Measurements from ENCODE around the gene ENO2.
A peak's percentile ranks its signal among the peaks of the same experiment; 100 is the strongest.

Gene ENO2

DNA sequence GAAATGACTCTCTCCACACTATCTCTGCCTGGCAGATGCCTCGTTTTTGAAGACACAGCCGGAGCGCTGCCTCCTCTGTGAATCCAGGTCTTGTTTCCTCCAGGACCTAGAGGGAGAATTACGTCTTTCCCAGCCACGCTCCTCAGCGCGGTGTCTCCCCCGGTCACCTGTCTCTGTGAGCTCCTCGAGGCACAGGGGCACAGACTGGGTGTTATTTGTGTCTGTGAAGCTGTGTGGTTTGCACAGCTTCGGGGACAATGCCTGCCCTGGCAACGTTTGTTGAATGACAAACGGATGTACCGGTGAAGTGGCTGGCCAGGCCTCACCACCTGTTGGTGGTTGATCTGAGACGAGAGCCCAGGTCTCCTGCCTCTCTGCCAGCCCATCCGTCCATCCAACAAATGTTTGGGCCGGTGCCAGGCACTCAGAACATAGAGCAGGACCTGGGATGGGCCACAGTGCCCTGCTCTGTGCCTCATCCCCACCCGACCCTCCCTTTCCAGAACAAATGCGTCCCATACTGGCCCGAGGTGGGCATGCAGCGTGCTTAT lies 42.8 kb downstream of the ENO2 start:
- DNase-seq (ENCODE audit: low spot score) = no peak
- no peak overlapping the region for H3K27ac ChIP-seq (replicated peaks; ENCODE audit: low read length)
- H2AK5ac ChIP-seq (ENCODE audit: low read depth, low read length) = peak overlapping the region; percentile 81
- no peak overlapping the region for H2BK15ac ChIP-seq (ENCODE audit: low read length)
- H2BK5ac ChIP-seq (ENCODE audit: low read length) = no peak overlapping the region
- no peak overlapping the region for H4K8ac ChIP-seq (ENCODE audit: low read depth, low read length)
- peak overlapping the region; percentile 12 for H3K9ac ChIP-seq (ENCODE audit: low read depth, low read length, poor library complexity)
- no peak overlapping the region for H2BK12ac ChIP-seq (ENCODE audit: low read length)
- H2BK120ac ChIP-seq (ENCODE audit: low read depth, low read length) = no peak overlapping the region
- peak overlapping the region; percentile 65 for H3K18ac ChIP-seq (ENCODE audit: low read length)
- H3K4me3 ChIP-seq (ENCODE audit: low read length in 2 of 2) = no peak overlapping the region
- H3K23ac ChIP-seq (ENCODE audit: low read depth, low read length, poor library complexity) = peak overlapping the region; percentile 40
- no peaks in the 10 kb centered on the region for H3K27me3 ChIP-seq (ENCODE audit: control insufficient read depth in 3 of 3, insufficient read depth in 3 of 3, low read depth in 1 of 3, low read length in 3 of 3)
- no peak overlapping the region for H3K4me2 ChIP-seq (ENCODE audit: insufficient read depth, low read length, poor library complexity, severe bottlenecking)
- no peaks in the 10 kb centered on the region for H3K79me1 ChIP-seq (ENCODE audit: low read depth, low read length)
- peaks cover 13 to 31% of the 10 kb centered on the region in 2 donors for H3K4me1 ChIP-seq (ENCODE audit: control insufficient read depth in 2 of 2, insufficient read depth in 1 of 2, low read depth in 1 of 2, low read length in 2 of 2)
- no peak overlapping the region for H2AFZ ChIP-seq (ENCODE audit: low read length)
- H4K91ac ChIP-seq (ENCODE audit: low read depth, low read length, poor library complexity) = no peak overlapping the region
- no peak overlapping the region for H3K4ac ChIP-seq (ENCODE audit: low read length)
- no peaks in the 10 kb centered on the region for H3K36me3 ChIP-seq (replicated peaks in 1 of 2; ENCODE audit: control insufficient read depth in 2 of 2, insufficient read depth in 2 of 2, low read length in 2 of 2)
- H3K14ac ChIP-seq (ENCODE audit: low read length) = peak overlapping the region; percentile 79
- no peaks in the 10 kb centered on the region for H3K9me3 ChIP-seq (replicated peaks in 1 of 2; ENCODE audit: control insufficient read depth in 2 of 2, insufficient read depth in 1 of 2, low read depth in 1 of 2, low read length in 2 of 2)
- WGBS, 2 donors (ENCODE audit: extremely low coverage in 2 of 2, insufficient read length in 2 of 2, insufficient replicate concordance in 1 of 2) = no CpG with 5 or more reads among the region's 20 CpGs

DNA sequence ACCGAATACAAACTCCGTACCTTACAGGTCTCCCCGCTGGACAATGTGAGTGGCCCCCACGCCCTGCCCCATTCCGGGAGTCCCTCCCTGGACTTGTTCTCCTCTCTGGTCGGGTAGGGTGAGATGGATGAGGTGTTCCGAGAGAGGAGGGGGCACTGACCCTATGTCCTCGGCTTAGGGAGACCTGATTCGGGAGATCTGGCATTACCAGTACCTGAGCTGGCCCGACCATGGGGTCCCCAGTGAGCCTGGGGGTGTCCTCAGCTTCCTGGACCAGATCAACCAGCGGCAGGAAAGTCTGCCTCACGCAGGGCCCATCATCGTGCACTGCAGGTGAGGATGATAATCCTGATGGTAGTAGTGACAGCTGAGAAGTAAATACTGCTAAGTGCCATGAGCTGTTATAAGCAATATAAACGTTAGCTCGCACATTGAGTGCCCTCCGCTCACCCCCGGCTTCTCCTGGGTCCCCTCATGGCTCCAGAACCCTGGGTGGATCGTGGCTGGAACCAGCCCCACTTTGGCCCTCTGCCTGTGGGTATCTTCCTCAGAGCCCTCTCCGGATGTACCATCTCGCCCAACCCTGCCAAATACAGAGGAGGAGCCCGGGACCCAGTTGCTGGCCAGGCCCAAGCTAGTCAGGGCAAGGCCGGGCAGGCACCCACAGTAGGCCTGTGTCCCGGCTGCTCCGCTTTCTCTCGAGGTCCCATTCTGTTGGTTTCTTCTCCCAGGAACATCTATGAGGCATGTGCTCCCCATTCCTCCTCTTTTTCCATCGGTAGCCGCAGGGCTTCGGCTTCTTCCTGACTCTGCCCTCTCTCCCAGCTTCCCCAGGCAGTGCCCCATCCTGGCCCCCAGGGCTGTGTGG lies 43.6 kb downstream of the ENO2 start:
- Histone ChIP-seq H2BK120ac (ENCODE audit: low read depth, low read length) (no peak overlapping the region), H2AK5ac (ENCODE audit: low read depth, low read length) (peak overlapping the region; percentile 81), H3K4ac (ENCODE audit: low read length) (no peak overlapping the region), H2BK15ac (ENCODE audit: low read length) (no peak overlapping the region), H2BK5ac (ENCODE audit: low read length) (no peak overlapping the region), H3K23ac (ENCODE audit: low read depth, low read length, poor library complexity) (peak overlapping the region; percentile 40), H4K8ac (ENCODE audit: low read depth, low read length) (no peak overlapping the region), H2AFZ (ENCODE audit: low read length) (peak overlapping the region; percentile 91), H3K9me3 (replicated peaks in 1 of 2; ENCODE audit: control insufficient read depth in 2 of 2, insufficient read depth in 1 of 2, low read depth in 1 of 2, low read length in 2 of 2) (no peaks in the 10 kb centered on the region), H3K36me3 (replicated peaks in 1 of 2; ENCODE audit: control insufficient read depth in 2 of 2, insufficient read depth in 2 of 2, low read length in 2 of 2) (no peaks in the 10 kb centered on the region), H3K18ac (ENCODE audit: low read length) (peak overlapping the region; percentile 39), H3K27ac (replicated peaks; ENCODE audit: low read length) (no peak overlapping the region), H3K14ac (ENCODE audit: low read length) (no peak overlapping the region), H3K4me2 (ENCODE audit: insufficient read depth, low read length, poor library complexity, severe bottlenecking) (no peak overlapping the region), H3K9ac (ENCODE audit: low read depth, low read length, poor library complexity) (no peak overlapping the region), H3K4me1 (ENCODE audit: control insufficient read depth in 2 of 2, insufficient read depth in 1 of 2, low read depth in 1 of 2, low read length in 2 of 2) (peaks cover 15 to 31% of the 10 kb centered on the region in 2 donors), H3K4me3 (ENCODE audit: low read length in 2 of 2) (no peak overlapping the region), H3K27me3 (ENCODE audit: control insufficient read depth in 3 of 3, insufficient read depth in 3 of 3, low read depth in 1 of 3, low read length in 3 of 3) (no peaks in the 10 kb centered on the region), H4K91ac (ENCODE audit: low read depth, low read length, poor library complexity) (no peak overlapping the region), H3K79me1 (ENCODE audit: low read depth, low read length) (no peaks in the 10 kb centered on the region), H2BK12ac (ENCODE audit: low read length) (no peak overlapping the region)
- no CpG with 5 or more reads among the region's 28 CpGs for WGBS, 2 donors (ENCODE audit: extremely low coverage in 2 of 2, insufficient read length in 2 of 2, insufficient replicate concordance in 1 of 2)
- DNase-seq (ENCODE audit: low spot score) = no peak

DNA sequence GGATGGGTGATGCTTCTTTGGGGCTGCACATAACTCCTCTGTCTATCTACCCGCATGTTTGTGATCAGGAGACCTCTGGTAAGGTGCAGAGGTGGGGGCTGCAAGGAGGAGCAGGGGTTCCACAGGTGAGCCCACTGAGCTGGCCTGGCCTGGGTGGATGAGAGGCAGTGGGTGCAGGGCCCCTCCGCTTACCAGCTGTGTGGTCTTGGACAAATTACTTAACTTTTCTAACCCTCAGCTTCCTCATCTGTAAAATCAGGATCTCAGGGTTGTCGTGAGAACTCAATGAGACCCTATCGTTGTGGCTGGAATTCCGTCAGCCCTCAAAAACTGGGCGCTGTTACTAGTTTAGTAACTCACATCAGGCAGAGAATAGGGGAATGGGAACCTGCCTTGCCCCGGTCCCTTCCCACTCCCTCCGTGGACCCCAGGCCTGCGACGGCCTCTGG lies 44.3 kb downstream of the ENO2 start:
- Histone ChIP-seq H3K79me1 (ENCODE audit: low read depth, low read length) (no peaks in the 10 kb centered on the region), H3K4me3 (ENCODE audit: low read length in 2 of 2) (no peak overlapping the region), H3K14ac (ENCODE audit: low read length) (no peak overlapping the region), H3K36me3 (replicated peaks in 1 of 2; ENCODE audit: control insufficient read depth in 2 of 2, insufficient read depth in 2 of 2, low read length in 2 of 2) (no peaks in the 10 kb centered on the region), H2BK120ac (ENCODE audit: low read depth, low read length) (no peak overlapping the region), H2BK15ac (ENCODE audit: low read length) (no peak overlapping the region), H3K18ac (ENCODE audit: low read length) (peak overlapping the region; percentile 18), H3K4me1 (ENCODE audit: control insufficient read depth in 2 of 2, insufficient read depth in 1 of 2, low read depth in 1 of 2, low read length in 2 of 2) (peaks cover 15 to 25% of the 10 kb centered on the region in 2 donors), H3K27me3 (ENCODE audit: control insufficient read depth in 3 of 3, insufficient read depth in 3 of 3, low read depth in 1 of 3, low read length in 3 of 3) (no peaks in the 10 kb centered on the region), H3K4me2 (ENCODE audit: insufficient read depth, low read length, poor library complexity, severe bottlenecking) (no peak overlapping the region), H3K9ac (ENCODE audit: low read depth, low read length, poor library complexity) (no peak overlapping the region), H3K27ac (replicated peaks; ENCODE audit: low read length) (no peak overlapping the region), H2AK5ac (ENCODE audit: low read depth, low read length) (no peak overlapping the region), H3K4ac (ENCODE audit: low read length) (no peak overlapping the region), H3K9me3 (replicated peaks in 1 of 2; ENCODE audit: control insufficient read depth in 2 of 2, insufficient read depth in 1 of 2, low read depth in 1 of 2, low read length in 2 of 2) (no peaks in the 10 kb centered on the region), H2AFZ (ENCODE audit: low read length) (peak overlapping the region; percentile 91), H2BK5ac (ENCODE audit: low read length) (no peak overlapping the region), H2BK12ac (ENCODE audit: low read length) (no peak overlapping the region), H3K23ac (ENCODE audit: low read depth, low read length, poor library complexity) (peak overlapping the region; percentile 23), H4K8ac (ENCODE audit: low read depth, low read length) (no peak overlapping the region), H4K91ac (ENCODE audit: low read depth, low read length, poor library complexity) (no peak overlapping the region)
- whole genome bisulfite sequencing, 2 donors (ENCODE audit: extremely low coverage in 2 of 2, insufficient read length in 2 of 2, insufficient replicate concordance in 1 of 2) = no CpG with 5 or more reads among the region's 10 CpGs
- DNase-seq (ENCODE audit: low spot score) = no peak

DNA sequence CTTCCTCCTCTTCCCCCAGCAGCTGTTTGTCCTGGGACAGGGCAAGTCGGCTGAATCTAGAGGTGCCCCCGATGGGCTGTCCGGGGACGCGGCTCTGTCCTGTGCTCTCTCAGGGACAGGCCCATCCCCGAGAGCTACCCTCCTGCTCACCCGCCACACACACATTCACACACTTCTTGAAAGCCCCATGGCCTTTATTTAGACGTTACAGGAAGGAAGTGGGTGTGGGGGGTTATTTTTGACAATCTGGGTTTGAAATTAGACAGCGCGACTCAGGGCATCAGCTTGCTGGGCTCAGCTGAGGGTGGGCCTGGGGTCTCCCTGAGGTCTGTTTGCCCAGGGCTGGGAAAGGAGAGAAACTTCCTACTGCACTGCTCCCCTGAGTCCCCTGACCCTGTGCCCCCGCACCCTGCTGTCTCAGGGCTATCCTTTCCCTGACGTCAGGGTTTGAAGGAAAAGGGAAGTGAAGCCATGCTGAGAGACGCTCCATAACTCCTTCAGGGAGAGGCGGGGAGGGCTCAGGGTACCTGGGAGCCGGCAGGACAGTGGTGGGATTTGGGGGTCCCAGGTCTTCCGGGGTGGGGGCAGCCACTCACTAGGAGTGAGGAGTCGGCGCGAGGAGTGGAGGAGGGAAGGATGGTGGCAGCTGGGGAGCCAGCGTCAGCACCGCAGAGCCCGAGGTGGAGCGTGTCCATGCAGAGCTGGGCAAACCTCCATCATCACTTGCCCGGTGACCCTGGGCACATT lies 44.9 kb downstream of the ENO2 start:
- no peak overlapping the region for H4K91ac ChIP-seq (ENCODE audit: low read depth, low read length, poor library complexity)
- no peak overlapping the region for H2BK120ac ChIP-seq (ENCODE audit: low read depth, low read length)
- H3K9ac ChIP-seq (ENCODE audit: low read depth, low read length, poor library complexity) = no peak overlapping the region
- peak overlapping the region; percentile 32 for H3K18ac ChIP-seq (ENCODE audit: low read length)
- H3K4me3 ChIP-seq (ENCODE audit: low read length in 2 of 2) = no peak overlapping the region
- H3K27me3 ChIP-seq (ENCODE audit: control insufficient read depth in 3 of 3, insufficient read depth in 3 of 3, low read depth in 1 of 3, low read length in 3 of 3) = no peaks in the 10 kb centered on the region
- DNase-seq (ENCODE audit: low spot score) = no peak
- peak overlapping the region; percentile 65 for H2AK5ac ChIP-seq (ENCODE audit: low read depth, low read length)
- no peak overlapping the region for H3K4ac ChIP-seq (ENCODE audit: low read length)
- peaks cover 15 to 22% of the 10 kb centered on the region in 2 donors for H3K4me1 ChIP-seq (ENCODE audit: control insufficient read depth in 2 of 2, insufficient read depth in 1 of 2, low read depth in 1 of 2, low read length in 2 of 2)
- peaks cover 0 to 3% of the 10 kb centered on the region in 2 donors for H3K36me3 ChIP-seq (replicated peaks in 1 of 2; ENCODE audit: control insufficient read depth in 2 of 2, insufficient read depth in 2 of 2, low read length in 2 of 2)
- peak overlapping the region; percentile 22 for H3K14ac ChIP-seq (ENCODE audit: low read length)
- no peaks in the 10 kb centered on the region for H3K79me1 ChIP-seq (ENCODE audit: low read depth, low read length)
- no peak overlapping the region for H3K4me2 ChIP-seq (ENCODE audit: insufficient read depth, low read length, poor library complexity, severe bottlenecking)
- peak overlapping the region; percentile 56 for H2BK15ac ChIP-seq (ENCODE audit: low read length)
- WGBS, 2 donors (ENCODE audit: extremely low coverage in 2 of 2, insufficient read length in 2 of 2, insufficient replicate concordance in 1 of 2) = no CpG with 5 or more reads among the region's 24 CpGs
- H2BK5ac ChIP-seq (ENCODE audit: low read length) = no peak overlapping the region
- peak overlapping the region; percentile 27 for H3K23ac ChIP-seq (ENCODE audit: low read depth, low read length, poor library complexity)
- H2AFZ ChIP-seq (ENCODE audit: low read length) = peak overlapping the region; percentile 91
- peak overlapping the region; percentile 81 for H2BK12ac ChIP-seq (ENCODE audit: low read length)
- H3K27ac ChIP-seq (replicated peaks; ENCODE audit: low read length) = no peak overlapping the region
- H4K8ac ChIP-seq (ENCODE audit: low read depth, low read length) = no peak overlapping the region
- H3K9me3 ChIP-seq (replicated peaks in 1 of 2; ENCODE audit: control insufficient read depth in 2 of 2, insufficient read depth in 1 of 2, low read depth in 1 of 2, low read length in 2 of 2) = no peaks in the 10 kb centered on the region
